HL-60 (cell line): ENCODE results near the gene DHTKD1.

ENCODE experiments used
- DNase-seq, 2 experiments: peaks; one replicate each; pipeline ENCODE4 v3.0.0-alpha.2; 2010 to 2020; ENCODE audit warnings: low read depth in 1 of 2, low spot score in 1 of 2
- H3K27ac ChIP-seq: fragments of 250-450 bp; sonication (Bioruptor Pico); replicated peaks from 2 replicates; pipeline ENCODE4 v1.5.1; 2020; ENCODE audit warnings: mild to moderate bottlenecking, moderate library complexity
- H3K27me3 ChIP-seq: fragments of 250-450 bp; sonication (Bioruptor Pico); 2 replicates; pipeline ENCODE4 v1.5.1; 2021; ENCODE audit warnings: mild to moderate bottlenecking, moderate library complexity; ENCODE audit not compliant: insufficient read depth, poor library complexity, severe bottlenecking
- H3K4me3 ChIP-seq: replicated peaks from 2 replicates; pipeline ENCODE4 v1.5.1; 2011; ENCODE audit warnings: mild to moderate bottlenecking, control low read depth, low read length; ENCODE audit not compliant: insufficient read depth
- GABPA ChIP-seq: IDR thresholded peaks from 2 replicates; pipeline ENCODE4 v1.6.1; 2012; ENCODE audit warnings: low read depth
- POLR2AphosphoS5 ChIP-seq: IDR thresholded peaks from 2 replicates; pipeline ENCODE4 v1.6.1; 2012; ENCODE audit warnings: low read depth
- SPI1 ChIP-seq: IDR thresholded peaks from 2 replicates; pipeline ENCODE4 v1.6.1; 2012; ENCODE audit warnings: low read depth, mild to moderate bottlenecking, borderline replicate concordance
- TF ChIP-seq, protein P1 (sequence below): IDR thresholded peaks from one replicate; pipeline ENCODE4 v1.5.1; 2011; ENCODE audit warnings: low read length, control low read depth, inconsistent platforms; ENCODE audit not compliant: insufficient read depth
- TF ChIP-seq, protein P2 (sequence below): IDR thresholded peaks from 2 replicates; pipeline ENCODE4 v1.6.1; 2012; ENCODE audit warnings: low read depth; ENCODE audit not compliant: insufficient replicate concordance

The DHTKD1 gene

GRCh38 chr10:12020574-12020973, 48.2 kb upstream of the DHTKD1 start:
- DNase-seq = no peak
- H3K27me3 ChIP-seq = no peaks in the 10 kb centered on the region
- TF ChIP-seq, protein P1, sequence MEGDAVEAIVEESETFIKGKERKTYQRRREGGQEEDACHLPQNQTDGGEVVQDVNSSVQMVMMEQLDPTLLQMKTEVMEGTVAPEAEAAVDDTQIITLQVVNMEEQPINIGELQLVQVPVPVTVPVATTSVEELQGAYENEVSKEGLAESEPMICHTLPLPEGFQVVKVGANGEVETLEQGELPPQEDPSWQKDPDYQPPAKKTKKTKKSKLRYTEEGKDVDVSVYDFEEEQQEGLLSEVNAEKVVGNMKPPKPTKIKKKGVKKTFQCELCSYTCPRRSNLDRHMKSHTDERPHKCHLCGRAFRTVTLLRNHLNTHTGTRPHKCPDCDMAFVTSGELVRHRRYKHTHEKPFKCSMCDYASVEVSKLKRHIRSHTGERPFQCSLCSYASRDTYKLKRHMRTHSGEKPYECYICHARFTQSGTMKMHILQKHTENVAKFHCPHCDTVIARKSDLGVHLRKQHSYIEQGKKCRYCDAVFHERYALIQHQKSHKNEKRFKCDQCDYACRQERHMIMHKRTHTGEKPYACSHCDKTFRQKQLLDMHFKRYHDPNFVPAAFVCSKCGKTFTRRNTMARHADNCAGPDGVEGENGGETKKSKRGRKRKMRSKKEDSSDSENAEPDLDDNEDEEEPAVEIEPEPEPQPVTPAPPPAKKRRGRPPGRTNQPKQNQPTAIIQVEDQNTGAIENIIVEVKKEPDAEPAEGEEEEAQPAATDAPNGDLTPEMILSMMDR = no peak
- TF ChIP-seq SPI1 (no peak), GABPA (no peak), POLR2AphosphoS5 (no peak)
- TF ChIP-seq, protein P2, sequence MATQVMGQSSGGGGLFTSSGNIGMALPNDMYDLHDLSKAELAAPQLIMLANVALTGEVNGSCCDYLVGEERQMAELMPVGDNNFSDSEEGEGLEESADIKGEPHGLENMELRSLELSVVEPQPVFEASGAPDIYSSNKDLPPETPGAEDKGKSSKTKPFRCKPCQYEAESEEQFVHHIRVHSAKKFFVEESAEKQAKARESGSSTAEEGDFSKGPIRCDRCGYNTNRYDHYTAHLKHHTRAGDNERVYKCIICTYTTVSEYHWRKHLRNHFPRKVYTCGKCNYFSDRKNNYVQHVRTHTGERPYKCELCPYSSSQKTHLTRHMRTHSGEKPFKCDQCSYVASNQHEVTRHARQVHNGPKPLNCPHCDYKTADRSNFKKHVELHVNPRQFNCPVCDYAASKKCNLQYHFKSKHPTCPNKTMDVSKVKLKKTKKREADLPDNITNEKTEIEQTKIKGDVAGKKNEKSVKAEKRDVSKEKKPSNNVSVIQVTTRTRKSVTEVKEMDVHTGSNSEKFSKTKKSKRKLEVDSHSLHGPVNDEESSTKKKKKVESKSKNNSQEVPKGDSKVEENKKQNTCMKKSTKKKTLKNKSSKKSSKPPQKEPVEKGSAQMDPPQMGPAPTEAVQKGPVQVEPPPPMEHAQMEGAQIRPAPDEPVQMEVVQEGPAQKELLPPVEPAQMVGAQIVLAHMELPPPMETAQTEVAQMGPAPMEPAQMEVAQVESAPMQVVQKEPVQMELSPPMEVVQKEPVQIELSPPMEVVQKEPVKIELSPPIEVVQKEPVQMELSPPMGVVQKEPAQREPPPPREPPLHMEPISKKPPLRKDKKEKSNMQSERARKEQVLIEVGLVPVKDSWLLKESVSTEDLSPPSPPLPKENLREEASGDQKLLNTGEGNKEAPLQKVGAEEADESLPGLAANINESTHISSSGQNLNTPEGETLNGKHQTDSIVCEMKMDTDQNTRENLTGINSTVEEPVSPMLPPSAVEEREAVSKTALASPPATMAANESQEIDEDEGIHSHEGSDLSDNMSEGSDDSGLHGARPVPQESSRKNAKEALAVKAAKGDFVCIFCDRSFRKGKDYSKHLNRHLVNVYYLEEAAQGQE = no peak
- H3K27ac ChIP-seq = no peak overlapping the region
- no peak overlapping the region for H3K4me3 ChIP-seq

- Histone ChIP-seq H3K27ac (no peak overlapping the region), H3K4me3 (no peak overlapping the region), H3K27me3 (no peaks in the 10 kb centered on the region)
- no peak for DNase-seq
- no peak for TF ChIP-seq SPI1
- TF ChIP-seq GABPA = no peak
- TF ChIP-seq POLR2AphosphoS5 = no peak
- TF ChIP-seq, protein P1 = no peak
- TF ChIP-seq, protein P2 = no peak
These were observed 46.0 kb upstream of the DHTKD1 start for GRCh38 chr10:12022580-12023257.

DNA sequence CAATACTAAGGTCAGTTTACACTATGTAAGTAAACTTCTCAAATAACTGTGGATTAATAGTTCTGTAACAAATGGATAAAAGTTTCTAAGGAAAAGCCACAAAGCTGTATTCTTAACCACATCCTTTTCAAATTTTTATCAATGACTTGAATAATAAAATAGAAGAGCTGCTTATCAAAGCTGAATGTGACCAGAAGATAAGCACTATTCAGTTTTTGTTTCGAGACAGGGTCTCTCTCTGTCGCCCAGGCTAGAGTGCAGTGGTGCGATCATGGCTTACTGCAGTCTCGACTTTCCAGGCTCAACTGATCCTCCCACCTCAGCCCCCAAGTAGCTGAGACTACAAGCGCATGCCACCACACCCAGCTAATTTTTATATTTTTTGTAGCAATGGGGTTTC, 43.2 kb upstream of the DHTKD1 start:
- no peak overlapping the region for H3K4me3 ChIP-seq
- no peak for DNase-seq

GRCh38 chr10:12027539-12027938, 41.2 kb upstream of the DHTKD1 start:
- no peaks in the 10 kb centered on the region for H3K27me3 ChIP-seq
- no peak overlapping the region for H3K27ac ChIP-seq
- TF ChIP-seq SPI1 (no peak), GABPA (no peak), POLR2AphosphoS5 (no peak)
- TF ChIP-seq, protein P1 = no peak
- TF ChIP-seq, protein P2 = no peak
- no peak overlapping the region for H3K4me3 ChIP-seq
- DNase-seq = no peak

More for the DNA sequence above, 43.2 kb upstream of the DHTKD1 start:
- TF ChIP-seq SPI1 (no peak), GABPA (no peak)
- Histone ChIP-seq H3K27ac (no peak overlapping the region), H3K27me3 (no peaks in the 10 kb centered on the region)
